HEK293 (cell line): Measurements from ENCODE around the gene STX18.

ENCODE experiments used
- CTCF ChIA-PET: fragments of 350-600 bp; formaldehyde crosslinking; extraction: SDS; loops from one replicate; lab custom pipeline; 2021; ENCODE audit warnings: antibody characterized with exemption; lab: Yijun Ruan, JAX
- POLR2A ChIA-PET: fragments of 300-600 bp; formaldehyde crosslinking; extraction: SDS; loops from one replicate; lab custom pipeline; 2020; ENCODE audit warnings: antibody characterized with exemption, inconsistent platforms; lab: Yijun Ruan, JAX
- H3K27ac ChIP-seq: fragments of 200-500 bp; sonication (Bioruptor generic); 2 replicates; pipeline ENCODE4 v1.5.1; 2014; ENCODE audit warnings: low read depth, low read length, control low read depth, inconsistent platforms; ENCODE audit errors: extremely low read depth
- H3K36me3 ChIP-seq, 2 experiments: fragments of 200-500 bp in 1 of 2; sonication (Bioruptor generic) in 1 of 2; 1 replicate in 1 of 2; 2 replicates in 1 of 2; pipeline ENCODE4 v1.5.1; 2014 to 2017; ENCODE audit warnings: inconsistent platforms in 2 of 2, low read length in 2 of 2; ENCODE audit not compliant: control insufficient read depth in 2 of 2, insufficient read depth in 1 of 2
- H3K4me1 ChIP-seq: fragments of 200-500 bp; sonication (Bioruptor generic); 2 replicates; pipeline ENCODE4 v1.5.1; 2014; ENCODE audit warnings: mild to moderate bottlenecking, low read length, inconsistent platforms; ENCODE audit not compliant: control insufficient read depth, insufficient read depth
- H3K4me3 ChIP-seq: 2 replicates; pipeline ENCODE4 v1.5.1; 2011; ENCODE audit warnings: low read depth, mild to moderate bottlenecking, control low read depth, low read length, moderate library complexity
- H3K9me3 ChIP-seq: fragments of 200-500 bp; sonication (Bioruptor generic); 2 replicates; pipeline ENCODE4 v1.5.1; 2014; ENCODE audit warnings: low read depth, low read length, inconsistent platforms; ENCODE audit not compliant: control insufficient read depth, insufficient read depth
- BCL11A ChIP-seq: fragments of 450-650 bp; formaldehyde crosslinking; IDR thresholded peaks from 2 replicates; pipeline ENCODE4 v1.5.1; 2016; ENCODE audit warnings: low read depth, missing biosample characterization, missing genetic modification characterization
- OSR2 ChIP-seq: fragments of 450-650 bp; formaldehyde crosslinking; IDR thresholded peaks from 2 replicates; pipeline ENCODE4 v1.5.1; 2016; ENCODE audit warnings: missing biosample characterization, missing genetic modification characterization
- PRDM2 ChIP-seq: fragments of 450-650 bp; formaldehyde crosslinking; IDR thresholded peaks from 2 replicates; pipeline ENCODE4 v1.5.1; 2016; ENCODE audit warnings: missing biosample characterization, missing genetic modification characterization, borderline replicate concordance
- SALL2 ChIP-seq: fragments of 450-650 bp; formaldehyde crosslinking; IDR thresholded peaks from 2 replicates; pipeline ENCODE4 v1.5.0; 2017; ENCODE audit warnings: missing biosample characterization, mild to moderate bottlenecking, missing genetic modification characterization, borderline replicate concordance
- SCRT1 ChIP-seq: fragments of 450-650 bp; formaldehyde crosslinking; IDR thresholded peaks from 2 replicates; pipeline ENCODE4 v1.5.1; 2016; ENCODE audit warnings: missing biosample characterization, missing genetic modification characterization, borderline replicate concordance
- YY1 ChIP-seq: fragments of 450-650 bp; formaldehyde crosslinking; IDR thresholded peaks from 2 replicates; pipeline ENCODE4 v1.5.1; 2018; ENCODE audit warnings: missing biosample characterization, missing genetic modification characterization
- ZBTB1 ChIP-seq: fragments of 450-650 bp; formaldehyde crosslinking; IDR thresholded peaks from 2 replicates; pipeline ENCODE4 v1.5.1; 2016; ENCODE audit warnings: missing biosample characterization, missing genetic modification characterization
- ZBTB6 ChIP-seq: fragments of 450-650 bp; formaldehyde crosslinking; IDR thresholded peaks from 2 replicates; pipeline ENCODE4 v1.5.1; 2017; ENCODE audit warnings: missing biosample characterization, missing genetic modification characterization
- ZFHX2 ChIP-seq: fragments of 450-650 bp; formaldehyde crosslinking; conservative IDR thresholded peaks from 2 replicates; pipeline ENCODE4 v1.5.1; 2016; ENCODE audit warnings: missing biosample characterization, missing genetic modification characterization
- ZNF112 ChIP-seq: fragments of 450-650 bp; formaldehyde crosslinking; IDR thresholded peaks from 2 replicates; pipeline ENCODE4 v1.5.0; 2017; ENCODE audit warnings: missing biosample characterization, missing genetic modification characterization
- ZNF132 ChIP-seq: fragments of 450-650 bp; formaldehyde crosslinking; IDR thresholded peaks from 2 replicates; pipeline ENCODE4 v1.5.1; 2017; ENCODE audit warnings: missing biosample characterization, missing genetic modification characterization, borderline replicate concordance
- ZNF133 ChIP-seq: fragments of 450-650 bp; formaldehyde crosslinking; IDR thresholded peaks from 2 replicates; pipeline ENCODE4 v1.5.1; 2016; ENCODE audit warnings: missing biosample characterization, missing genetic modification characterization
- ZNF169 ChIP-seq: fragments of 450-650 bp; formaldehyde crosslinking; IDR thresholded peaks from 2 replicates; pipeline ENCODE4 v1.5.1; 2016; ENCODE audit warnings: missing biosample characterization, missing genetic modification characterization
- ZNF311 ChIP-seq: fragments of 450-650 bp; formaldehyde crosslinking; IDR thresholded peaks from 2 replicates; pipeline ENCODE4 v1.5.1; 2017; ENCODE audit warnings: missing biosample characterization, missing genetic modification characterization, borderline replicate concordance
- ZNF366 ChIP-seq: fragments of 450-650 bp; formaldehyde crosslinking; conservative IDR thresholded peaks from 2 replicates; pipeline ENCODE4 v1.5.1; 2016; ENCODE audit warnings: missing biosample characterization, missing genetic modification characterization
- ZNF37A ChIP-seq: fragments of 450-650 bp; IDR thresholded peaks from 2 replicates; pipeline ENCODE4 v1.5.1; 2018; ENCODE audit warnings: missing biosample characterization, missing genetic modification characterization
- ZNF391 ChIP-seq: fragments of 450-650 bp; formaldehyde crosslinking; IDR thresholded peaks from 2 replicates; pipeline ENCODE4 v1.5.1; 2016; ENCODE audit warnings: low read depth, missing biosample characterization, missing genetic modification characterization, borderline replicate concordance
- ZNF398 ChIP-seq: fragments of 450-650 bp; formaldehyde crosslinking; IDR thresholded peaks from 2 replicates; pipeline ENCODE4 v1.5.1; 2017; ENCODE audit warnings: missing biosample characterization, missing genetic modification characterization
- ZNF639 ChIP-seq: fragments of 450-650 bp; formaldehyde crosslinking; IDR thresholded peaks from 2 replicates; pipeline ENCODE4 v1.5.1; 2016; ENCODE audit warnings: missing biosample characterization, missing genetic modification characterization
- ZNF830 ChIP-seq: fragments of 450-650 bp; IDR thresholded peaks from 2 replicates; pipeline ENCODE4 v1.5.0; 2018; ENCODE audit warnings: missing biosample characterization, missing genetic modification characterization, low read depth, mild to moderate bottlenecking, moderate library complexity
- ZNF843 ChIP-seq: fragments of 450-650 bp; formaldehyde crosslinking; IDR thresholded peaks from 2 replicates; pipeline ENCODE4 v1.5.1; 2016; ENCODE audit warnings: missing biosample characterization, missing genetic modification characterization
- ZSCAN5A ChIP-seq: fragments of 450-650 bp; formaldehyde crosslinking; IDR thresholded peaks from 2 replicates; pipeline ENCODE4 v1.5.1; 2016; ENCODE audit warnings: missing biosample characterization, missing genetic modification characterization

The STX18 gene

GRCh38 chr4:4405358-4405962 lies 136.4 kb downstream of the STX18 start:
- H3K27ac ChIP-seq = no peak overlapping the region
- H3K36me3 ChIP-seq = no peaks in the 10 kb centered on the region
- TF ChIP-seq YY1 (tag by site-specific recombination) (no peak), ZNF398 (tag by site-specific recombination) (no peak), OSR2 (no peak), ZSCAN5A (tag by site-specific recombination) (no peak), ZNF37A (tag by site-specific recombination) (no peak), ZNF169 (tag by site-specific recombination) (no peak), ZNF830 (tag by site-specific recombination) (no peak), ZNF112 (tag by site-specific recombination) (no peak), ZNF639 (tag by site-specific recombination) (no peak), ZFHX2 (tag by site-specific recombination) (no peak), BCL11A (tag by site-specific recombination) (no peak), ZBTB1 (no peak), ZNF311 (tag by site-specific recombination) (no peak)
- H3K4me3 ChIP-seq = no peak overlapping the region
- ChIA-PET POLR2A (no interaction called here), CTCF (no interaction called here)
- H3K9me3 ChIP-seq = no peaks in the 10 kb centered on the region
- no peaks in the 10 kb centered on the region for H3K4me1 ChIP-seq

- no peaks in the 10 kb centered on the region for H3K9me3 ChIP-seq
- ChIA-PET POLR2A (no interaction called here), CTCF (no interaction called here)
- H3K27ac ChIP-seq = no peak overlapping the region
- H3K36me3 ChIP-seq = no peaks in the 10 kb centered on the region
- no peak overlapping the region for H3K4me3 ChIP-seq
- no peaks in the 10 kb centered on the region for H3K4me1 ChIP-seq
- TF ChIP-seq ZNF843 (tag by site-specific recombination) (no peak), PRDM2 (tag by site-specific recombination) (no peak), ZNF132 (tag by site-specific recombination) (no peak), SALL2 (tag by site-specific recombination) (no peak), ZNF398 (tag by site-specific recombination) (no peak), ZNF133 (tag by site-specific recombination) (no peak), ZNF391 (tag by site-specific recombination) (no peak), ZBTB6 (tag by site-specific recombination) (no peak), ZNF366 (no peak), SCRT1 (tag by site-specific recombination) (no peak)
These were observed 138.9 kb downstream of the STX18 start for GRCh38 chr4:4402966-4403365.
